ENCODE data around the gene ZNF655. TPM values are rescaled to one million over a fixed set of nuclear protein-coding genes. Genes with fewer than 3 reads are reported as not detected.
A peak's percentile ranks its signal among the peaks of the same experiment; 100 is the strongest.

Gene ZNF655
- total and polyA plus RNA-seq, 2 experiments from 2014 or later, result 20.6 to 55.8 TPM

DNA sequence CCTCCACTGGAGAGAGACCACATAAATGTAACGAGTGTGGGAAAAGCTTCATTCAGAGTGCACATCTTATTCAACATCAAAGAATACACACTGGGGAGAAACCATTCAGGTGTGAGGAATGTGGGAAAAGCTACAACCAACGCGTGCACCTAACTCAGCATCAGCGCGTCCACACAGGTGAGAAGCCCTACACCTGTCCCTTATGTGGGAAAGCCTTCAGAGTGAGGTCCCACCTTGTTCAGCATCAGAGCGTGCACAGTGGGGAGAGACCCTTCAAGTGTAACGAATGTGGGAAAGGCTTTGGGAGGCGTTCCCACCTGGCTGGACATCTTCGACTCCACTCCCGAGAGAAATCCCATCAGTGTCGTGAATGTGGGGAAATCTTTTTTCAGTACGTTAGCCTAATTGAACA, 27.1 kb upstream of the ZNF655 start:
- H3K36me3 ChIP-seq (ENCODE audit: insufficient read depth), result peaks cover 38% of the 10 kb centered on the region

More for the DNA sequence above, 27.1 kb upstream of the ZNF655 start:
- Mint-ChIP-seq H3K36me3 (ENCODE audit: low read depth) (peaks cover 82% of the 10 kb centered on the region), H3K4me1 (no peaks in the 10 kb centered on the region), H3K4me3 (no peak overlapping the region), H3K27ac (no peak overlapping the region), H3K9me3 (peaks cover 84% of the 10 kb centered on the region), H3K27me3 (ENCODE audit: insufficient read depth, low read depth, poor library complexity) (peaks cover 27% of the 10 kb centered on the region)
- H3K27me3 ChIP-seq (ENCODE audit: insufficient read depth), result no peaks in the 10 kb centered on the region
- H3K4me3 ChIP-seq, result peak overlapping the region; percentile 23; the same call in 1 of the 2 replicates
- ATAC-seq, result no peak
- TF ChIP-seq JUNB (IDR thresholded peaks at IDR 0.05; ENCODE audit: unreplicated experiment), result no peak
- TF ChIP-seq EZH2phosphoT487 (IDR thresholded peaks at IDR 0.05; ENCODE audit: unreplicated experiment), result no peak
- TF ChIP-seq, protein P1, sequence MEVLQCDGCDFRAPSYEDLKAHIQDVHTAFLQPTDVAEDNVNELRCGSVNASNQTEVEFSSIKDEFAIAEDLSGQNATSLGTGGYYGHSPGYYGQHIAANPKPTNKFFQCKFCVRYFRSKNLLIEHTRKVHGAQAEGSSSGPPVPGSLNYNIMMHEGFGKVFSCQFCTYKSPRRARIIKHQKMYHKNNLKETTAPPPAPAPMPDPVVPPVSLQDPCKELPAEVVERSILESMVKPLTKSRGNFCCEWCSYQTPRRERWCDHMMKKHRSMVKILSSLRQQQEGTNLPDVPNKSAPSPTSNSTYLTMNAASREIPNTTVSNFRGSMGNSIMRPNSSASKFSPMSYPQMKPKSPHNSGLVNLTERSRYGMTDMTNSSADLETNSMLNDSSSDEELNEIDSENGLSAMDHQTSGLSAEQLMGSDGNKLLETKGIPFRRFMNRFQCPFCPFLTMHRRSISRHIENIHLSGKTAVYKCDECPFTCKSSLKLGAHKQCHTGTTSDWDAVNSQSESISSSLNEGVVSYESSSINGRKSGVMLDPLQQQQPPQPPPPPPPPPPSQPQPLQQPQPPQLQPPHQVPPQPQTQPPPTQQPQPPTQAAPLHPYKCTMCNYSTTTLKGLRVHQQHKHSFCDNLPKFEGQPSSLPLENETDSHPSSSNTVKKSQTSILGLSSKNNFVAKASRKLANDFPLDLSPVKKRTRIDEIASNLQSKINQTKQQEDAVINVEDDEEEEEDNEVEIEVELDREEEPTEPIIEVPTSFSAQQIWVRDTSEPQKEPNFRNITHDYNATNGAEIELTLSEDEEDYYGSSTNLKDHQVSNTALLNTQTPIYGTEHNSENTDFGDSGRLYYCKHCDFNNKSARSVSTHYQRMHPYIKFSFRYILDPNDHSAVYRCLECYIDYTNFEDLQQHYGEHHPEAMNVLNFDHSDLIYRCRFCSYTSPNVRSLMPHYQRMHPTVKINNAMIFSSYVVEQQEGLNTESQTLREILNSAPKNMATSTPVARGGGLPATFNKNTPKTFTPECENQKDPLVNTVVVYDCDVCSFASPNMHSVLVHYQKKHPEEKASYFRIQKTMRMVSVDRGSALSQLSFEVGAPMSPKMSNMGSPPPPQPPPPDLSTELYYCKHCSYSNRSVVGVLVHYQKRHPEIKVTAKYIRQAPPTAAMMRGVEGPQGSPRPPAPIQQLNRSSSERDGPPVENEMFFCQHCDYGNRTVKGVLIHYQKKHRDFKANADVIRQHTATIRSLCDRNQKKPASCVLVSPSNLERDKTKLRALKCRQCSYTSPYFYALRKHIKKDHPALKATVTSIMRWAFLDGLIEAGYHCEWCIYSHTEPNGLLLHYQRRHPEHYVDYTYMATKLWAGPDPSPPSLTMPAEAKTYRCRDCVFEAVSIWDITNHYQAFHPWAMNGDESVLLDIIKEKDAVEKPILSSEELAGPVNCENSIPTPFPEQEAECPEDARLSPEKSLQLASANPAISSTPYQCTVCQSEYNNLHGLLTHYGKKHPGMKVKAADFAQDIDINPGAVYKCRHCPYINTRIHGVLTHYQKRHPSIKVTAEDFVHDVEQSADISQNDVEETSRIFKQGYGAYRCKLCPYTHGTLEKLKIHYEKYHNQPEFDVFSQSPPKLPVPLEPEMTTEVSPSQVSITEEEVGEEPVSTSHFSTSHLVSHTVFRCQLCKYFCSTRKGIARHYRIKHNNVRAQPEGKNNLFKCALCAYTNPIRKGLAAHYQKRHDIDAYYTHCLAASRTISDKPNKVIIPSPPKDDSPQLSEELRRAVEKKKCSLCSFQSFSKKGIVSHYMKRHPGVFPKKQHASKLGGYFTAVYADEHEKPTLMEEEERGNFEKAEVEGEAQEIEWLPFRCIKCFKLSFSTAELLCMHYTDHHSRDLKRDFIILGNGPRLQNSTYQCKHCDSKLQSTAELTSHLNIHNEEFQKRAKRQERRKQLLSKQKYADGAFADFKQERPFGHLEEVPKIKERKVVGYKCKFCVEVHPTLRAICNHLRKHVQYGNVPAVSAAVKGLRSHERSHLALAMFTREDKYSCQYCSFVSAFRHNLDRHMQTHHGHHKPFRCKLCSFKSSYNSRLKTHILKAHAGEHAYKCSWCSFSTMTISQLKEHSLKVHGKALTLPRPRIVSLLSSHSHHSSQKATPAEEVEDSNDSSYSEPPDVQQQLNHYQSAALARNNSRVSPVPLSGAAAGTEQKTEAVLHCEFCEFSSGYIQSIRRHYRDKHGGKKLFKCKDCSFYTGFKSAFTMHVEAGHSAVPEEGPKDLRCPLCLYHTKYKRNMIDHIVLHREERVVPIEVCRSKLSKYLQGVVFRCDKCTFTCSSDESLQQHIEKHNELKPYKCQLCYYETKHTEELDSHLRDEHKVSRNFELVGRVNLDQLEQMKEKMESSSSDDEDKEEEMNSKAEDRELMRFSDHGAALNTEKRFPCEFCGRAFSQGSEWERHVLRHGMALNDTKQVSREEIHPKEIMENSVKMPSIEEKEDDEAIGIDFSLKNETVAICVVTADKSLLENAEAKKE (CRISPR knock-in tag; IDR thresholded peaks at IDR 0.05), result no peak
- no peaks in the 10 kb centered on the region for H3K79me2 ChIP-seq (replicated peaks; ENCODE audit: insufficient read depth)
- no peak overlapping the region for H2AFZ ChIP-seq
- H3F3A ChIP-seq (replicated peaks; ENCODE audit: low read depth), result 0 out of 2 replicates have a peak, but pooled peaks cover 11% of the 10 kb centered on the region
- peaks cover 6% of the 10 kb centered on the region; the same call in 1 of the 2 replicates for H3K9me2 ChIP-seq (ENCODE audit: insufficient read depth)
- no peaks in the 10 kb centered on the region for H3K4me1 ChIP-seq (ENCODE audit: insufficient read depth)
- H4K20me1 ChIP-seq (replicated peaks; ENCODE audit: insufficient read depth), result no peaks in the 10 kb centered on the region
- no peak overlapping the region for H3K4me2 ChIP-seq
- no peak overlapping the region for H3K27ac ChIP-seq (ENCODE audit: low read depth)
- DNase-seq (ENCODE audit: low spot score), result peak; percentile 26

Data from GM23338 (cell line).